HG03521 (cell line): ENCODE data around the gene HDGF.

ENCODE experiments used
- ATAC-seq: cut with Tn5 transposase; IDR thresholded peaks from one replicate; pipeline ENCODE4 v1.9.1; 2021; ENCODE audit warnings: mild to moderate bottlenecking, moderate library complexity; ENCODE audit not compliant: unreplicated experiment

HDGF gene

GRCh38 chr1:156746728-156747631, 4.5 kb downstream of the HDGF start:
- no peak for ATAC-seq

GRCh38 chr1:156746406-156746727, 5.1 kb downstream of the HDGF start:
- no peak for ATAC-seq

GRCh38 chr1:156745881-156746280, 5.6 kb downstream of the HDGF start:
- no peak for ATAC-seq

GRCh38 chr1:156744786-156745419, 6.6 kb downstream of the HDGF start:
- no peak for ATAC-seq

GRCh38 chr1:156744344-156744743, 7.1 kb downstream of the HDGF start:
- no peak for ATAC-seq

- no peak for ATAC-seq
Measured at GRCh38 chr1:156743367-156744302, 7.8 kb downstream of the HDGF start.

- ATAC-seq: no peak
Measured at GRCh38 chr1:156742801-156743200, 8.7 kb downstream of the HDGF start.

- ATAC-seq: no peak
Measured at GRCh38 chr1:156742017-156742416, 9.5 kb downstream of the HDGF start.

GRCh38 chr1:156741481-156741983, 9.9 kb downstream of the HDGF start:
- ATAC-seq: peak; percentile 1

GRCh38 chr1:156740741-156741480, 10.6 kb downstream of the HDGF start, which contains the start of gene MRPL24:
TSS of gene MRPL24 (minus strand) at chr1:156741088. CDS start at chr1:156738704, 2,384 bp downstream.
- peak; percentile 85 for ATAC-seq

- ATAC-seq: peak; percentile 4
Measured at GRCh38 chr1:156740237-156740740, 11.2 kb downstream of the HDGF start.

- ATAC-seq: no peak
Measured at GRCh38 chr1:156738916-156739315, 12.6 kb downstream of the HDGF start.

- no peak for ATAC-seq
Measured at GRCh38 chr1:156738407-156738806, 13.1 kb downstream of the HDGF start.

GRCh38 chr1:156733989-156734584, 17.4 kb downstream of the HDGF start:
- ATAC-seq: no peak

GRCh38 chr1:156728599-156729462, 22.6 kb downstream of the HDGF start, which contains the start of gene ISG20L2:
TSS of gene ISG20L2 (minus strand) at chr1:156728766. CDS start at chr1:156727652, 1,114 bp downstream.
- peak; percentile 90 for ATAC-seq

- peak; percentile 62 for ATAC-seq
Measured at GRCh38 chr1:156727926-156728598, 23.4 kb downstream of the HDGF start, which contains the start of gene METTL25B. TSS of gene METTL25B (plus strand) at chr1:156728469. CDS start at chr1:156729105, 636 bp downstream.

GRCh38 chr1:156727492-156727891, 24.0 kb downstream of the HDGF start:
- ATAC-seq: no peak
